ENCODE measurements around the gene TADA3. TPM values are rescaled to one million over a fixed set of nuclear protein-coding genes. Genes with fewer than 3 reads are reported as not detected.

The TADA3 gene
- total and polyA plus RNA-seq, 2 donors (not counting 3 experiments of a cell fraction or from before 2014, with no cell fraction given): 27.8 to 31.0 TPM

- Histone ChIP-seq H3K36me3 (ENCODE audit: control insufficient read depth in 2 of 2, extremely low read depth in 1 of 2, insufficient read depth in 2 of 2, low read length in 2 of 2) (peaks cover 0 to 5% of the 10 kb centered on the region in 2 experiments), H3K9me1 (replicated peaks; ENCODE audit: control insufficient read depth, extremely low read depth, insufficient read depth, low read length) (no peaks in the 10 kb centered on the region), H4K20me1 (replicated peaks; ENCODE audit: control insufficient read depth, extremely low read depth, insufficient read depth, low read length) (no peaks in the 10 kb centered on the region), H3K9me3 (replicated peaks; ENCODE audit: control insufficient read depth, insufficient read depth, low read length) (no peaks in the 10 kb centered on the region), H3K4me3 (replicated peaks in 1 of 3; ENCODE audit: insufficient read depth in 1 of 3, low read depth in 1 of 3, low read length in 3 of 3) (no peak overlapping the region), H3K4me2 (ENCODE audit: insufficient read depth, low read length) (no peak overlapping the region), H3K9ac (replicated peaks; ENCODE audit: extremely low read depth, insufficient read depth, low read length) (no peak overlapping the region), H3K27me3 (ENCODE audit: control insufficient read depth in 2 of 2, insufficient read depth in 2 of 2, low read length in 2 of 2) (no peaks in the 10 kb centered on the region), H3K79me2 (ENCODE audit: control insufficient read depth, insufficient read depth, low read length) (no peaks in the 10 kb centered on the region), H2AFZ (ENCODE audit: low read depth, low read length) (no peak overlapping the region), H3K4me1 (ENCODE audit: control insufficient read depth, extremely low read depth, insufficient read depth, low read length) (no peaks in the 10 kb centered on the region), H3K27ac (ENCODE audit: insufficient read depth, low read depth, low read length) (no peak overlapping the region)
- FAIRE-seq (no peak), DNase-seq (ENCODE audit: low read depth, low spot score) (no peak)
- BruUV-seq (replicated peaks): no TSS peak
- no peak for TF ChIP-seq POLR2AphosphoS5 (IDR thresholded peaks at IDR 0.05; ENCODE audit: insufficient read depth, low read depth, low read length)
- TF ChIP-seq CTCF (IDR thresholded peaks at IDR 0.05; ENCODE audit: extremely low read depth in 1 of 2, insufficient read depth in 1 of 2, low read depth in 1 of 2, low read length in 2 of 2): no peak
- no peak for TF ChIP-seq JUN (IDR thresholded peaks at IDR 0.05; ENCODE audit: borderline replicate concordance, insufficient read depth, insufficient read length, low read depth)
- no peak for TF ChIP-seq FOS (IDR thresholded peaks at IDR 0.05; ENCODE audit: borderline replicate concordance, insufficient read depth, low read length)
- TF ChIP-seq EZH2 (IDR thresholded peaks at IDR 0.05; ENCODE audit: borderline replicate concordance, low read depth, low read length, severe bottlenecking): no peak
- no peak for TF ChIP-seq MYC (IDR thresholded peaks at IDR 0.05; ENCODE audit: low read depth, low read length)
- TF ChIP-seq GATA2 (IDR thresholded peaks at IDR 0.05; ENCODE audit: insufficient read depth, insufficient read length, low read depth, low read length): no peak
- TF ChIP-seq POLR2A (IDR thresholded peaks at IDR 0.05; ENCODE audit: low read depth, low read length): no peak
- TF ChIP-seq MAX (IDR thresholded peaks at IDR 0.05; ENCODE audit: insufficient read depth, insufficient read length): no peak
- ChIA-PET POLR2A (no interaction called here), CTCF (no interaction called here)
- intact Hi-C loops (cut with micrococcal nuclease): no loop called here
- dilution Hi-C loops (cut with MboI; ENCODE audit: extremely low pct_ligation_motif_present, low sequenced_read_pairs): no loop called here
These were observed 13.1 kb downstream of the TADA3 start for GRCh38 chr3:9779075-9779593.
